IPS-15b (cell line): ENCODE results near the gene VAMP8.
"Not testable (repeated sequence)": the region's sequence is repeated elsewhere in the genome, so short reads cannot be mapped to it uniquely, and the experiment has no call there.

ENCODE experiments used
- H3K27me3 ChIP-seq: one replicate; pipeline ENCODE4 v1.6.1; 2013; ENCODE audit warnings: low read length; ENCODE audit not compliant: control insufficient read depth, insufficient read depth
- H3K36me3 ChIP-seq: one replicate; pipeline ENCODE4 v1.6.1; 2013; ENCODE audit warnings: low read length; ENCODE audit not compliant: control insufficient read depth, insufficient read depth
- H3K4me1 ChIP-seq: one replicate; pipeline ENCODE4 v1.6.1; 2013; ENCODE audit warnings: mild to moderate bottlenecking, low read length; ENCODE audit not compliant: control insufficient read depth, insufficient read depth
- H3K4me3 ChIP-seq: one replicate; pipeline ENCODE4 v1.5.1; 2013; ENCODE audit warnings: low read depth, low read length
- H3K9ac ChIP-seq: one replicate; pipeline ENCODE4 v1.6.1; 2013; ENCODE audit warnings: low read depth, mild to moderate bottlenecking, low read length
- H3K9me3 ChIP-seq: one replicate; pipeline ENCODE4 v1.6.1; 2013; ENCODE audit warnings: mild to moderate bottlenecking, low read length; ENCODE audit not compliant: control insufficient read depth, insufficient read depth

VAMP8 gene

DNA sequence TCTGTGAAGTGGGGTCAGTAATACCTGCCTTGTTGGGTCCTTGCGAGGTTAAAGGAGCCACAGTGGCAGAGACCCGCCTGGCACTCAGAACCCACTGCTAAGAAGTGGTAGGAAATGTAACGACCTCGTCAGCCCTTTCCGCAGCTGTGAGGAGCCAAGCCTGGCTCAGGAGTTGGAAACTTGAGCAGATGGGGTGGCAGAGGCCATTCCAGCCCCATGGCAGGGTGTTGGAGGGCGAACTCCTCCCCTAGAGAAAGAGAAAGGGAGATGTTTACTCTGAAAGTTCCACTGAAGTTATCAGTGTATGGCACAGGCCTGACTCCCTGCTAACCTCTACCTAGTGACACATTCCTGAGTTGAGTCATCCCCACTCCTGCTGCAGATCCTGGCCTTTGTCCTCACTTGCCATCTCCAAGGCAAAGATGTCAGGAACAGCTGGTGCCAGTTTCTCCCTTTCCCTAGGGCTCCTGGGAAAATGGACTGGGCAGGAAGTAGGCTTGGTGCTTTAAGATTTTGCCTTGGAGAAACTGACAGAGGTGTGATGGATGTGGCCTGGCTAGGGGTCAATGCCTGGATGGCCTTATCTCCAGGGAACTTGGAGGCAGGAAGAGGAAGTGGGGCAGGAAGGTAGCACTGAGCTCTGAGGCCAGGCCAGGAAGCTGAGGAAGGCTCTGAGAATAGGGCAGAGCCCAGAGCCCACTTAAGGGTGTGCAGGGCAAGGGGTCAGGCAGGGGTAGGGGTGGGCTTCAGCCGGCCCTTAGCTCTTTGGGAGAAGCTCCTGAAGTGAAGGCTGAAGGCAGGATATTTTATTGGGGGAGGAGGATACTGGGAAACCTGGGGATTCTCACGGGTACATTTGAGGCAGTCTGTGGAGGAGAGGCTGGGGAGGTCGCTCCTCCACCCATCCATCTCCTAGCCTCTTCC lies 7.7 kb downstream of the VAMP8 start:
- Histone ChIP-seq H3K9me3 (no peaks in the 10 kb centered on the region), H3K4me3 (peak overlapping the region; percentile 51), H3K9ac (peak overlapping the region; percentile 60), H3K4me1 (peaks cover 2% of the 10 kb centered on the region), H3K36me3 (no peaks in the 10 kb centered on the region), H3K27me3 (peaks cover 37% of the 10 kb centered on the region)

DNA sequence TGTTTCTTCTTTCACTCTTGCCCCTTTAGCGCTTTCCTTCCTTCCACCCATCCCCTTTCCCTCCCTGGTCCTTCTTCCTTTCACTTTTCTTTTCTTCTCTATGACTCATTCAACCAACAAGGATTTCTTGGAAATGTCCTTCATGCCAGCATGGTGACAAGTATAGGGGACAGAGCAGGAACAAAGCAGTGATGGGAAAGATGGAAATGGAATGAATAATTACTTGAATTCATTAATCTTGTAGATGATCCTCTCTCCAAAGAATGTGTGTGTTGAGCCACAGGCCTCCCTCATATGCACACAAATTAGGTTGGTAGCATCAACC lies 8.4 kb downstream of the VAMP8 start:
- Histone ChIP-seq H3K4me3 (no peak overlapping the region), H3K36me3 (no peaks in the 10 kb centered on the region), H3K4me1 (peaks cover 2% of the 10 kb centered on the region), H3K27me3 (peaks cover 41% of the 10 kb centered on the region), H3K9me3 (no peaks in the 10 kb centered on the region), H3K9ac (no peak overlapping the region)

DNA sequence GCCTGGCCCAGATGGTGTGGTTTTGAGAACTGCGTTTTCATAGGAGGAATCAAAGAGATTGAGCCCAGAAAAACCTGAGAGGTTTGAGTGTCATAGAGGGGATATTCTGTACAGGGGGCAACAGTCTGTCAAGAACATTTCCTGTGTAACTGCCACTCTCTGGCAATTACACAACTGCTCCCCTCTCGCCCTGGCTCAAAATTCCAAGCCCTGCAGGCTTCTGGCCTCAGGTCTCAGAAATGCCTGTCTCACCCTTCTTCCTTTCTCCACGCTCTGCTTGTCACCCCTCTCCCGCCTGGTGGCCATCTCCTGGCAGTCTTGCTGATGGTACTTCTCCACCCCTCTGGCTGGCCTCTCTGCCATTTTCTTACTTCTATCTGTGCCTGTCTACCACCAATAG lies 10.8 kb downstream of the VAMP8 start:
- Histone ChIP-seq H3K9me3 (no peaks in the 10 kb centered on the region), H3K4me1 (peaks cover 2% of the 10 kb centered on the region), H3K9ac (no peak overlapping the region), H3K27me3 (peaks cover 34% of the 10 kb centered on the region), H3K4me3 (no peak overlapping the region), H3K36me3 (no peaks in the 10 kb centered on the region)

DNA sequence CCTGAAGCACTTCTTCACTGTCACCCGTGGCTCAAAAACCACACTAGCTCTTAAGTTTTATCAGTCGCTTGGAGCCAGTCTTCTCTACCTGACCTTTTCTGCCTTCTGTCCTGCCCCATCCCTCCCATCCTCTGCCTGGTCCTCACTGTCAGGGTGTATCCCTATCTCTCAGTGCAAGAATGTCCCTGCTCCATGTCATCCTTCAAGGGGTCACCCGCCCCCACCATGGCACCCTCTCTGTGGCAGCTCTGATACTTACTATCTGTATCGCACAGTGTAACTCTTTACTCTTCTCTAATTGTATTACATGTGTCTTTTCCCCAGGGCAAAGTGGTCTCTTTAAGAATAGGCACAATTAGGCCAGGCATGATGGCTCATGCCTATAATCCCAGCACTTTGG lies 11.3 kb downstream of the VAMP8 start:
- Histone ChIP-seq H3K9ac (no peak overlapping the region), H3K36me3 (no peaks in the 10 kb centered on the region), H3K4me3 (no peak overlapping the region), H3K27me3 (peaks cover 30% of the 10 kb centered on the region), H3K4me1 (peaks cover 2% of the 10 kb centered on the region), H3K9me3 (no peaks in the 10 kb centered on the region)

DNA sequence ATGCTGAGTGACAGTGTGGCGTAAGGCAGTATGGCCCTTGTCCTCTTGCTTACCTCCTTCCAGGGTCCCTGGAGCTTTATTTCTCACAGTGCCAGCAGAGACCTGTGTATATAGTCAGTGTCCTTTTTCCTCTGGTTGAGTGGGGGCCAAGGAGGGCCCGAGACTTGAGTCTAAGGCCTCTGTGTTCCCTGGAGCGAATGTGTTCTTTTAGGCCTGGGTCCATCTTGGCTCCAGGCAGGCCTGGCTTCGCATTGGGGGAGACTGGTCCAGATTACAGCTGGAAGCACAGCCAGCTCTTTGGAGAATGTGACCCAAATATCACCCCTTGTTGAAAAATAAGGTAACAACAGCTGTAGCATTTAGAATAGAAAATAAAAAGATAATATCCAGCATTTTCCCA lies 11.8 kb downstream of the VAMP8 start:
- no peaks in the 10 kb centered on the region for H3K9me3 ChIP-seq
- H3K4me3 ChIP-seq: no peak overlapping the region
- H3K27me3 ChIP-seq: peaks cover 24% of the 10 kb centered on the region
- H3K9ac ChIP-seq: no peak overlapping the region
- H3K36me3 ChIP-seq: no peaks in the 10 kb centered on the region
- peaks cover 2% of the 10 kb centered on the region for H3K4me1 ChIP-seq

DNA sequence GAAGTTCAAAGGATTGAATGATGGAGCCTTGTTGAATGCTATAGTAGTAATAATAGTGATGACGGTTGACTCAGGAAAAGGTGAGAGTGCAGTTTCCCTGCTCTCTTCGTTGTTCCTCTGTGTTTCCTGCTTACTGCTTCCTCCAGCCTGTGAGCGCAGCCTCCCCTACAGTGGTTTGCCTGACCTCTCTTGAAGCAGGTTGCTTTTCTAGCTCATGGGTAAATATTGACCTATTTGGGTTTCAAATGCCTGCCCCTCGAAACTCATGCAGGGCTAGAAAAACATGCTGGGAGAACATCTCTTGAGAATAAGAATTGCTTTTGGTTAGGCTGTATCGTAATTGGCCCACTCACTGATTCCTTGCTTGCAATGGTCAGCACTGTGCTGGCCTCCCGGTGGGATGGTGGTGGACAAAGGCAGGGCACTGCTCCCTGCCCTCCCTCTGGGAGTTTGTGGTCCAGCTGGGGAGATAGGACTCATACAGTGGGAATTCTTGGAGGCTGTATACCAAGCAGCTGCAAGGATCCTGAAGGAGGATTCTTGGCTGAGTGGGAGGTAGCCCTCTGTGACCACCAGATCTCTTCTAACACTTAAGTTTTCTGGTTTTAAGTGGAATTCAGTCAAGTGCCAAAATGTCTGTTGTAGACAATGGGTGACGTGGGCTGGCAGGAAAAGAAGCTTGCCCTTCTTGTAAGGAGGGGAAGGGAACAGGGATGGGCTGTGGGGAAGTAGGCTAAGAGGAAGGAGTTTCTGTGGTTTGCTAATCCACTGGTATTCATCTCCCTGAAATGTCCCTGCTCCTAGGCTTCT lies 12.8 kb downstream of the VAMP8 start:
- Histone ChIP-seq H3K9ac (no peak overlapping the region), H3K4me3 (no peak overlapping the region), H3K36me3 (no peaks in the 10 kb centered on the region), H3K9me3 (no peaks in the 10 kb centered on the region), H3K4me1 (no peaks in the 10 kb centered on the region), H3K27me3 (peaks cover 15% of the 10 kb centered on the region)

DNA sequence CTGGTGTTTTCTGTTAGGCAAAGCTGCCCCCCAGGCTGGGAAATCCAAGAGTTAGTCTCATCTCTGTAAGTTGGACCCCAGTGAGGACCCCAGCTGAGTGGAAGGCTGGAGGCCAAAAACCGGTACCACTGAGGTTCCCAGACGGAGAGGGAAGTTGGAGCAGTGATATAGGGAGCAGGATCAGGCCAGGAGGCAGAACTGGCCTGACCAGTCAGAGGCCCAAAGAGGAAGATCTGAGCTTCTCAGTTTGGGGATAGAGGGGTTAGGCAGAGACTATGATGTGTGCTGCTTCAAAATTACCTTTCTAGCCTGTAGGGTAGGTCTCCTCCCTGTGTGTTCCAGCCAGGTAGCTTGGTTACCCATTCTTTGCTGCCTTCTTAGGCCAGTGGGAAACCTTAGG lies 13.6 kb downstream of the VAMP8 start:
- Histone ChIP-seq H3K9ac (no peak overlapping the region), H3K4me3 (no peak overlapping the region), H3K9me3 (no peaks in the 10 kb centered on the region), H3K27me3 (peaks cover 8% of the 10 kb centered on the region), H3K36me3 (no peaks in the 10 kb centered on the region), H3K4me1 (no peaks in the 10 kb centered on the region)

DNA sequence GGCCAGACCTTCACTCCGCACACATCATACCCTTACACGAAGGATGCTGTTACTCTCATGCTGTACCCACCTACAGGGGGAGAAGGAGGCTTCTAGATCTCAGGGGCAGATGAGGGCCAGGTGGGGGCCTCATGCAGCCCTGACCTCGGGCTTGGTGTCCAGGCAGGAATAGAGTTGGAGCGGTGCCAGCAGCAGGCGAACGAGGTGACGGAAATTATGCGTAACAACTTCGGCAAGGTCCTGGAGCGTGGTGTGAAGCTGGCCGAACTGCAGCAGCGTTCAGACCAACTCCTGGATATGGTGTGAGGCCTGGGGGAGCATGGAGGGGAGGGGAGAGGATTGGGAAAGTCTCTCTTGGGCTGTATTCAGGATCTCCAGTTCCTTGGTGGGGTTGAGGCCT lies 14.2 kb downstream of the VAMP8 start:
- Histone ChIP-seq H3K9me3 (no peaks in the 10 kb centered on the region), H3K36me3 (no peaks in the 10 kb centered on the region), H3K9ac (no peak overlapping the region), H3K4me3 (no peak overlapping the region), H3K4me1 (peaks cover 4% of the 10 kb centered on the region), H3K27me3 (peaks cover 6% of the 10 kb centered on the region)

DNA sequence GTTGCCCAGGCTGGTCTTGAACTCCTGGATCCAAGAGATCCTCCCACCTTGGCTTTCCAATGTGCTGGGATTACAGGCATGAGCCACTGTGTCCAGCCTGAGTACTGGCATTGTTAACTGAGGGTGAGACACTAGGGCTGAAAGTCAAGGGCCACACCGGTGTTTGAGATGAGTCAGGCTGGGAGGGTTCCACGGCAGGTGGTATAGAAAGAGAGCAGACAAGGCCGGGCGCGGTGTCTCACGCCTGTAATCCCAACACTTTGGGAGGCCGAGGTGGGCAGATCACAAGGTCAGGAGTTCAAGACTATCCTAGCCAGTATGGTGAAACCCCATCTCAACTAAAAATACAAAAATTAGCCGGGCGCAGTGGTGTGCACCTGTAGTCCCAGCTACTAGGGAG lies 14.9 kb downstream of the VAMP8 start:
- H3K4me1 ChIP-seq, H3K27me3 ChIP-seq, H3K36me3 ChIP-seq, H3K9me3 ChIP-seq, H3K9ac ChIP-seq, H3K4me3 ChIP-seq: not testable (repeated sequence)

DNA sequence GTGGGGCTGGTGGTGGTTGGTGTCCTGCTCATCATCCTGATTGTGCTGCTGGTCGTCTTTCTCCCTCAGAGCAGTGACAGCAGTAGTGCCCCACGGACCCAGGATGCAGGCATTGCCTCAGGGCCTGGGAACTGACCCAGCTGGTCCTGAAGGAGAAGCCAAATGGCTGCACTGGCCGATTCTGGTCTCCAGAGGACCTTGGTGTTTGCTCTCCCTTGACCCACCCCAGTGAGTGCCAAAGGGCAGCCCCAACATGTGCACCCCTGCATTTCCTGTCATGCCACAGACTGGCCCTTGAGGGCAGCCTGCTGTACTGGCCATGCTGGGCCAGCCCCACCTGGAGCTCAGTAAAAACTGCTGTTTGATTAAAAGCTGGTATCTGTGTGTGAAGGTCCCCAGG lies 15.6 kb downstream of the VAMP8 start:
- Histone ChIP-seq H3K4me1 (peaks cover 4% of the 10 kb centered on the region), H3K9me3 (no peaks in the 10 kb centered on the region), H3K27me3 (peaks cover 6% of the 10 kb centered on the region), H3K4me3 (no peak overlapping the region), H3K36me3 (peaks cover 5% of the 10 kb centered on the region), H3K9ac (no peak overlapping the region)

DNA sequence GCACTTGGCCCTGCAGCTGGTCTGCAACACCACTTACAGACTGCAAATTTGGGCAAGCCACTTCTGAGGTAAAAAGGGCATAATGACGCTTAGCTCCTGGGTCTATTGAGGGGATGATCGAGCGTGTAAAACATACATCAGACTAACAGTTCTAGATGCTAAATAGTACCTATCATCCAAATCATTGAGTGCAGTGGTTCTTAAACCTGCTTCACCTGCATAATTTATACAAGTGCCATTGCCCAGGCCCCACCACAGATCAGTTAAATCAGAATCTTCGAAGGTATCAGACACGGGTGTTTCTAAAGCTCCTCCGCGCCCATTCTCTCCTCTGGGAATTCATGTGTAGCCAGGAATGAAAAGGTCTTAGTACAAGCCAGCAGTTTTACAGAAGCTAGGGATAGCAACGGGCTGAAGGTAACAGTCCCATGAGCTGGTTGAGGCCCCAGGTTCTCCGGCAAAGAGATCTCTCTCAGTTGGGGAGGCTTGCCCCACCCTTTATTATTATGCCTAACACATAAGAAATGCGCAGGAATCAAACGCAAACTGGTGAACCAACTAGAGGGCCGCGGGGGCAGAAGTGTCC lies 17.4 kb downstream of the VAMP8 start:
- Histone ChIP-seq H3K9me3 (no peaks in the 10 kb centered on the region), H3K36me3 (peaks cover 20% of the 10 kb centered on the region), H3K9ac (peak overlapping the region; percentile 89), H3K4me3 (peak overlapping the region; percentile 96), H3K27me3 (peaks cover 6% of the 10 kb centered on the region), H3K4me1 (peaks cover 4% of the 10 kb centered on the region)
